Cardiac muscle cell (in vitro differentiated cells and primary cell): Measurements from ENCODE around the gene ZNF536. TPM values are rescaled to one million over a fixed set of nuclear protein-coding genes. Genes with fewer than 3 reads are reported as not detected.

ENCODE experiments used
- DNase-seq, 2 donors: peaks; one replicate each; pipeline versions ENCODE4 v3.0.0 to v3.0.0-alpha.2; 2010 to 2017; ENCODE audit warnings: low read depth in 1 of 2, low spot score in 1 of 2
- H3K27ac ChIP-seq: fragments of 200-600 bp; sonication (generic); 2 replicates; pipeline ENCODE4 v1.5.1; 2016
- H3K27me3 ChIP-seq: fragments of 200-600 bp; sonication (generic); 2 replicates; pipeline ENCODE4 v1.6.0; 2016; ENCODE audit warnings: control low read depth
- H3K36me3 ChIP-seq: fragments of 200-600 bp; sonication (generic); 2 replicates; pipeline ENCODE4 v1.5.1; 2016; ENCODE audit warnings: control low read depth
- H3K4me1 ChIP-seq: fragments of 200-600 bp; sonication (generic); 2 replicates; pipeline ENCODE4 v1.8.1; 2017; ENCODE audit warnings: low read depth, mild to moderate bottlenecking, mixed run types
- H3K4me3 ChIP-seq: fragments of 200-600 bp; sonication (generic); 2 replicates; pipeline ENCODE4 v1.5.1; 2016; ENCODE audit warnings: mild to moderate bottlenecking
- H3K9me3 ChIP-seq: fragments of 200-600 bp; sonication (generic); 2 replicates; pipeline ENCODE4 v1.5.1; 2017; ENCODE audit warnings: low read depth, mild to moderate bottlenecking, control low read depth
- polyA plus RNA-seq: library from polyadenylated mRNA; unstranded; fragments of >200 nt; fragmentation: Nextera tagmentation; extraction: Ambion mirVana; gene quantifications from 2 replicates; pipeline ENCODE4 v1.2.1, GENCODE V29; 2016
- total RNA-seq: library from RNA; depleted of rRNA; stranded (reverse); fragments of >200 nt; gene quantifications from 2 replicates; pipeline ENCODE4 v1.2.3, GENCODE V29; 2016
- TF ChIP-seq, protein P1 (sequence below): IDR thresholded peaks from 2 replicates; pipeline ENCODE4 v1.5.1; 2012; ENCODE audit warnings: low read depth, mild to moderate bottlenecking, low read length

ZNF536 gene
- total and polyA plus RNA-seq, 2 experiments from 2014 or later: 0.12 to 0.39 TPM

DNA sequence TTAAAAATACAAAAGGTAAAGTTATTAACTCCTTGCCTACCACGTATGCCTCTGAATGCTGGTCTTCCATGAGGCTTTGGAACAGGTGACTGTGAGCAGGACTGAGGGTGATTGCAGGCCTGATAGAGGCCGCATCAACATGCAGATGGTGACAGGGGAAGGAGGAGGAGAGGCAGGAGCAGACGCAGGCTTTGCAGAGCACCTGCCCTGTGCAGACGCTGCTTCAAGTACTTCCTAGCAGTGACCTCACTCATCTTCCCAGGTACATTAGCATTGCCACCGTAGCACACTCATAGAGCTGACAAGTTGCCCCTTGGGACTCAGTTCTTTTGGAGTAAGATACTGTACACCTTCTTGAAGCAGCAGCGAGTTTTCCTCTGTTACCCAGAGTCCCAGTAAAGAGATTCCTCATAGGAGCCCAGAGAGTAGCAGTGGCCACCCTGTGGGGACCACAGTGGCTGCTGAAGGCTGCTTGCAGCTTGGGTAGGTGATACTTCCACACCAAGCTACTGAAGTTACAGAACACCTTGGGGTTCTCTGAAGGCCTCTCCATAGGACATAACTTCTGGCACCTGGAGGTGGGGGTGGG lies 56.0 kb downstream of the ZNF536 start:
- DNase-seq: no peak
- H3K27ac ChIP-seq: no peak overlapping the region
- no peaks in the 10 kb centered on the region for H3K4me1 ChIP-seq
- TF ChIP-seq, protein P1, sequence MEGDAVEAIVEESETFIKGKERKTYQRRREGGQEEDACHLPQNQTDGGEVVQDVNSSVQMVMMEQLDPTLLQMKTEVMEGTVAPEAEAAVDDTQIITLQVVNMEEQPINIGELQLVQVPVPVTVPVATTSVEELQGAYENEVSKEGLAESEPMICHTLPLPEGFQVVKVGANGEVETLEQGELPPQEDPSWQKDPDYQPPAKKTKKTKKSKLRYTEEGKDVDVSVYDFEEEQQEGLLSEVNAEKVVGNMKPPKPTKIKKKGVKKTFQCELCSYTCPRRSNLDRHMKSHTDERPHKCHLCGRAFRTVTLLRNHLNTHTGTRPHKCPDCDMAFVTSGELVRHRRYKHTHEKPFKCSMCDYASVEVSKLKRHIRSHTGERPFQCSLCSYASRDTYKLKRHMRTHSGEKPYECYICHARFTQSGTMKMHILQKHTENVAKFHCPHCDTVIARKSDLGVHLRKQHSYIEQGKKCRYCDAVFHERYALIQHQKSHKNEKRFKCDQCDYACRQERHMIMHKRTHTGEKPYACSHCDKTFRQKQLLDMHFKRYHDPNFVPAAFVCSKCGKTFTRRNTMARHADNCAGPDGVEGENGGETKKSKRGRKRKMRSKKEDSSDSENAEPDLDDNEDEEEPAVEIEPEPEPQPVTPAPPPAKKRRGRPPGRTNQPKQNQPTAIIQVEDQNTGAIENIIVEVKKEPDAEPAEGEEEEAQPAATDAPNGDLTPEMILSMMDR: no peak
- H3K36me3 ChIP-seq: no peaks in the 10 kb centered on the region
- peaks cover 3% of the 10 kb centered on the region for H3K27me3 ChIP-seq
- H3K4me3 ChIP-seq: no peak overlapping the region
- H3K9me3 ChIP-seq: no peaks in the 10 kb centered on the region

DNA sequence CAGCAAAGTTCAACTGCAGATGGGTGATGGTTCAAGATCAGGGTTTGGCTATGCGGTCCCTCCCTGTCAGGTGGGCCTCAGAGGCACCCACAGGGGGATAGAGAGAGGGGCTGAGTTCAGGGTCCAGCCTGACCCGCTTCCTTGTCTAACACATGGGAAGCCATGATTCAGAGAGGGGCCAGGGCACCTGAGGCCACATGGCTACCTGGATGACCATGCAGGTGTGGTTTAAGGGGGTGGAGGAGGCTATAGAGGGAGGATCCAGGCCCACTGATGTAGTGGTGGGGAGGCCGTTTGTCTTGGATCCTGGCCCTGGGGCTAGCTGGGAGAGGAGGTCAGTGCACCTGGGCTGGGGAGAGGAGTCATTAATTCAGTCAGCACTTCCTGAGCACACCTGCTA lies 56.7 kb downstream of the ZNF536 start:
- Histone ChIP-seq H3K9me3 (no peaks in the 10 kb centered on the region), H3K4me1 (no peaks in the 10 kb centered on the region), H3K27ac (no peak overlapping the region), H3K4me3 (no peak overlapping the region), H3K27me3 (peaks cover 3% of the 10 kb centered on the region), H3K36me3 (no peaks in the 10 kb centered on the region)
- TF ChIP-seq, protein P1: no peak
- DNase-seq: no peak

DNA sequence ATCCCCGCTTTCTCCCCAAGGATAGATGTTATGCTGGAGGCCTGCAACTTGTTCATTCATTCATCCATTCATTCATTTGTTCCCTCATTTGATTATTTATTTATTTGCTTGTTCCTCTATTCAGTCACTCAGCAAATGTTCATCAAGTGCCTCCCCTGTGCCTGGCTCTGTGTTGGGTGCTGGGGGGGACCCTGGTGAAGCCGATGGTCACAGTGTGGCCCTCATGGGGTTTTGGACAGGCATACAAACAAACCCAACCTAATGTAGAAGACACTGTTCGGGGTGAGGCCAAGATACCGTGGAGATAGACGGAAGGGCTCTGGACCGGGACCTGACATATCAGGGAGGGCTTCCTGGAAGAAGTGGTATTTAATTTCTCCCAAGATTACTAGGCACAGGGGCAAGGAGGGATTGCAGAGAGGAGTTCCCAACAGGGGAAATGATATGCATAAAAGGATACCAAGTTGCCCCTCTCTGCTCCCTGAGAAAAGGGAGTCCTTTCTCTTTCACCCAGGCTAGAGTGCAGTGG lies 58.1 kb downstream of the ZNF536 start:
- Histone ChIP-seq H3K27ac (no peak overlapping the region), H3K27me3 (peaks cover 3% of the 10 kb centered on the region), H3K9me3 (no peaks in the 10 kb centered on the region), H3K36me3 (no peaks in the 10 kb centered on the region), H3K4me3 (no peak overlapping the region), H3K4me1 (no peaks in the 10 kb centered on the region)
- DNase-seq: no peak
- TF ChIP-seq, protein P1: no peak

DNA sequence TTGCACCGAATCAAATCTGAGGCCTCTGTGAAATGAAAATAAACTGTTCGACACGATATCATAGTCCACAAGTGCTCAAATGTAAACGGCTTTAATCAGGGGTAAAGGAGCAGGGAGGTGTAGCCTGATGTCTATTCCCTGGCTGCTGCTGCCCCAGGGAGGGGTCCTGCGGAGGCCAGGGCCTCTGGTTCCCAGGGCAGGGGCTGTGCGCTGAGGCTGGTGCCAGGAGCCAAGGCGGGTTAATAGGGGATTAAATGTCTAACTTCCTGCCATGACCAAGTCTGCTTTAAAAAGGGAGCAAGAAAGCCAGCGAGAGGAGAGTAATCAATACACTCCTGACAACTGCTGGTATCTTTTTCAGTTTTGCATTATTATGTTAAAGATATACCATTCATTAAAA lies 59.4 kb downstream of the ZNF536 start:
- H3K36me3 ChIP-seq: no peaks in the 10 kb centered on the region

DNA sequence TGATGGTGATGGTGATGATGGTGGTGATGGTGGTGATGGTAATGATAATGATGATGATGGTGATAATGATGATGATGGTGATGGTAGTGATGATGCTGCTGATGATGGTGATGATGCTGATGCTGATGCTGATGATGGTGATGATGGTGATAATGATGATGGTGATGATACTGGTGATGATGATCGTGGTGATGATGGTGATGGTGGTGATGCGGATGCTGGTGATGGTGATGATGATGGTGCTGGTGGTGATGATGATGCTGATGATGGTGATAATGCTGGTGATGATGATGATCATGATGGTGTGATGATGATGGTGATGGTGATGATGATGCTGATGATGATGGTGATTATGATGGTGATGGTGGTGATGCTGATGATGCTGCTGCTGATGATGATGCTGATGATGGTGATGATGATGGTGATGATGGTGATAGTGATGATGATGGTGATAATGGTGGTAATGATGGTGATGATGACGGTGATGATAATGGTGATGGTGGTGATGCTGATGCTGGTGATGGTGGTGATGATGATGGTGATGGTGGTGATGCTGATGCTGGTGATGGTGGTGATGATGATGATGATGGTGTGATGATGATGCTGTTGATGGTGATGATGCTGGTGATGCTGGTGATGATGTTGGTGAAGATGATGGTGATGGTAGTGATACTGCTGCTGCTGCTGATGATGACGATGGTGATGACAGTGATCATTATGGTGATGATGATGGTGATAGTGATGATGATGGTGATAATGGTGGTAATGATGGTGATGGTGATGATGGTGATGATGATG lies 62.8 kb downstream of the ZNF536 start:
- no peak for DNase-seq
- Histone ChIP-seq H3K27ac (no peak overlapping the region), H3K4me3 (no peak overlapping the region), H3K36me3 (no peaks in the 10 kb centered on the region), H3K27me3 (no peaks in the 10 kb centered on the region), H3K4me1 (no peaks in the 10 kb centered on the region), H3K9me3 (no peaks in the 10 kb centered on the region)
- TF ChIP-seq, protein P1: no peak

More for the DNA sequence above, 59.4 kb downstream of the ZNF536 start:
- no peaks in the 10 kb centered on the region for H3K9me3 ChIP-seq
- TF ChIP-seq, protein P1: no peak
- no peak overlapping the region for H3K4me3 ChIP-seq
- H3K27me3 ChIP-seq: peaks cover 3% of the 10 kb centered on the region
- H3K27ac ChIP-seq: no peak overlapping the region
- no peak for DNase-seq
- H3K4me1 ChIP-seq: no peaks in the 10 kb centered on the region
